ENCODE results near the gene CHRM5.

Gene CHRM5, protein sequence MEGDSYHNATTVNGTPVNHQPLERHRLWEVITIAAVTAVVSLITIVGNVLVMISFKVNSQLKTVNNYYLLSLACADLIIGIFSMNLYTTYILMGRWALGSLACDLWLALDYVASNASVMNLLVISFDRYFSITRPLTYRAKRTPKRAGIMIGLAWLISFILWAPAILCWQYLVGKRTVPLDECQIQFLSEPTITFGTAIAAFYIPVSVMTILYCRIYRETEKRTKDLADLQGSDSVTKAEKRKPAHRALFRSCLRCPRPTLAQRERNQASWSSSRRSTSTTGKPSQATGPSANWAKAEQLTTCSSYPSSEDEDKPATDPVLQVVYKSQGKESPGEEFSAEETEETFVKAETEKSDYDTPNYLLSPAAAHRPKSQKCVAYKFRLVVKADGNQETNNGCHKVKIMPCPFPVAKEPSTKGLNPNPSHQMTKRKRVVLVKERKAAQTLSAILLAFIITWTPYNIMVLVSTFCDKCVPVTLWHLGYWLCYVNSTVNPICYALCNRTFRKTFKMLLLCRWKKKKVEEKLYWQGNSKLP

DNA sequence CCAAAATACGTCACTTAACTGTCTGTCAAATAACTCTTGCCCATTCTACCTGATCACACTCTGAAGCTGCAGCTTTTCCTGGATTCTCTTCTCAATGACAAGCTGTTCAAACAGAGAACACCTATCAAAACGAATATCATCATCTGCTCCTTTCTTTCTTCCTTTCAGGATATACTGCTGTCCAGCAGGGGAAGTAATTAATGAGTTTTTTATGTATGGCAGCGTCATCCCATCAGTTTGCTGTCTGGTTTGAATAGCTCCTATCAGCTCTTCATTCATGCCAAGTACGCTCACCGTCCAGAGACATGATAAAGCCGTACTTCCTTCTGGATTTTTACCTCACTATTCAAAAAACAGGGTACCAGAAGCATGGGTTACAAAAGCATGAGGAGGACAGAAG lies at the start of gene CHRM5:
Gene CHRM5 (plus strand): TSS at position 274 of the 400 bp plus-strand sequence. CDS start 94,221 bp downstream, outside the sequence.
- DNase-seq (ENCODE audit: low read depth in 2 of 2): no peak

DNA sequence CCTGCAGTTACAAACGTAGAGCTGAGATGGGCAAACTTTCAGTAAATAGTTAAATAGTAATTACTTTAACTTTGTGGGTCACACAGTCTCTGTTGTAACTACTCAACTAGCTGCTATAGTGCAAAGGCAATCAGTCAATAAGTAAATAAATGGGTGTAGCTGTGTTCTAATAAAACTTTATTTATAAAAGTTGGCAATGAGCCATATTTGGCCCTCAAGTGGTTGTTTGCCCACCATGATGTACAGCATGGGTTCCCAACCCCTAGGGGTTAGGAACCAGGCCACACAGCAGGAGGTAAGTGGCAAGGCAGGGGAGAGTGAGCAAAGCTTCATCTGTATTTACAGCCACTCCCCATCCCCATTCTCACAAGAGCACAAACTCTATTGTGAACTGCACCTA lies 44.9 kb upstream of the CHRM5 start:
- no peak for DNase-seq (ENCODE audit: low read depth in 2 of 2)

DNA sequence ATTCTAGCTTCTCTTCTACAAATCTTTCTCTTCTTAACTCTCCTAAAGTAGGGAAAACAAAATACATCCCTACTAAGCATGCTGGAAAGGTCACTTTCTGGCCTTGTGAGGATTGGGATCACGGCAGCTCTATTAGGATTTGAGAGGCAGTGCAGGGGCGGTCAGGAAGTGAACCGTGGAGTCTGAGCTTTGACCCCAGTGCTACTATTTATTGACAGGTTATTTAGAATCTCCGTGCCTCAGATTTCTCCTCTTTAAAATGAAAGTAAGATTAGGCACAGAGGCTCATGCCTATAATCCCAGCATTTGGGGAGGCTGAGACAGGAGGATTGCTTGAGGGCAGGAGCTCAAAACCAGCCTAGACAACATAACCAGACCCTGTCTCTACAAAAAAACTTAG lies 42.0 kb upstream of the CHRM5 start:
- DNase-seq (ENCODE audit: low read depth in 2 of 2): no peak

DNA sequence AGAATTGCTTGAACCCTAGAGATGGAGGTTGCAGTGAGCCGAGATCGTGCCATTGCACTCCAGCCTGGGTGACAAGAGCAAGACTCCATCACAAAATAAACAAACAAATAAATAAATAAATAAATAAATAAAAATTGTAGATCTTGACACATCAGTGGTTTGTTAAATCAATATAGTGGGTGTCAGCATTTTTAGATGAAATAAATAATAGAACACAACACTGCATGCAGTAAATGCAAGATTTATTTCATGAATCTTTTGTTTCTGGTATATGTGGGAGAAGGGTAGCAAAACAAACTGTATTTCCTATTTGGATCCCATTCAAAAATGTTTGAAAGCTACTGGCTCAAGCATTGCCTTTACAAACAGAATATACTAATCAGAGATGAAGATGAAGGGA lies 35.6 kb upstream of the CHRM5 start:
- no peak for DNase-seq (ENCODE audit: low read depth in 2 of 2)

DNA sequence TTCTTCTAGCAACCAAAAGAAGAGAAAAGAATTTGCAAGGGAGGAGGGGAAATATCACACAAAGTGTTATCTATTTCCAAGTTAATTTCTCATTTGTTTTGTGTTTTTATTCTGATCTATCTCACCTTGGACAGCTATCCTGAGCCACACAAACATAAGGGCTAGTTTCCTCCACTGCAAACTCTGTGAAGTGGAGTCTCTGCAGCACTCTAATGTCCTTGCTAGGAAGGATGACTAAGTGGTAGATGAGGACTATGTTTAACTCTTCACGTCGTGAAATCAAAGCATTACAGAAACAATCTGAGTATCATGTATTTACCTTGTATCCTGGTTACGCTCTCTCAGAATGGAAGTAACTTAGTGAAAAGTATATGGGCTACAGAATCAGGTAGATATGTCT lies 33.9 kb upstream of the CHRM5 start:
- DNase-seq (ENCODE audit: low read depth in 2 of 2): no peak

DNA sequence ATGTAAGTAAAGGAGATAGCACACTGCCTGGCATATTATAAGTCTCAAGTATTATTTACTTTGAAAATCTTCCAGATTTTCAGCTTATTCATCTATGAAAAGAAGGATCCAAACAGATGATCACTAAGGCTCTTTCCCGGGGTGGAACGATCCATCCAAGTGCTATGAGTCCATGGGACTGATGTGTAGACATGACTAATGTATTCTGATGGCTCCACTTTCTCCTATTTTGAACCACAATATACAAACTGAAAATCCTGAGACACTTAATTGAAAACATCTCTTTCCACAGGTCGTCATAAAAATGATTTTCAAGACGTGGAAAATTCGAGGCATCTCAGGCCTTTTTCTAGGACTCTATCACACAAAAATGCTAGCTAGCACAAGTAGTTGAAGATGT lies 33.4 kb upstream of the CHRM5 start:
- DNase-seq (ENCODE audit: low read depth in 2 of 2): no peak

DNA sequence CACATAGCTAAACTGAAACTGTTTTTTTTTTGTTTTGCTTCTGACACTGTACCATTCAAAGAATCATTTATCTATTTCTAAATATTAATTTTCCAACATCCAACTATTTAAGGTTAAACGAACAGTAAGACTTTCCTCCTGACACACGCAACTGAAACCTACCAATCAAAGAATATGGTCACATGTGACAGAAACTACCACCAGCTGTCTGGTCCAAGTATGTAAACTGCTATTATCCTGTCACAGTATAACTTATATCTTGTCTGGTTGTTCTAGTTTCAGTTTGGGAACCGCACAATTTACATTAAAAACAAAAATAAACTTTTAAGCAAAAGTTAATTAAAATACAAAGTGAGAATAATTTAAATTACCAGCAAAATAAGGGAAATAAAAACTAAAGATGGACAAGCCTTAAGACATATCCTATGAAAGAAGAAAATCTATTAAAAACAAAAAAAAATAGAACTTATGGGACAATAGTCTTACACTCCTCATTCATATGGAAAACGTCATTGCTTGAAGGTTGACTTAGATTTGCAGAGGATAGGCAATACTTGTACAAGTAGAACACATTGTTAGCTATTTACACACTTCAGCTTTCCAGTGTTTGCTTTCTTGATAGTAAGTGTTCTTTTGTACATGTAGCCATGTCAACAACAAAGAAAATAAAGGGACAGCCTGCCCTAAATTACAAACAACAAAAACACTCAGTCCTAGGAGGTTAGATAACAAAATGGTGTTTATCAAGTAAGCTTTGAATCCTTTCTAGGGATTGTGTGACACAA lies 26.8 kb upstream of the CHRM5 start:
- no peak for DNase-seq (ENCODE audit: low read depth in 2 of 2)

DNA sequence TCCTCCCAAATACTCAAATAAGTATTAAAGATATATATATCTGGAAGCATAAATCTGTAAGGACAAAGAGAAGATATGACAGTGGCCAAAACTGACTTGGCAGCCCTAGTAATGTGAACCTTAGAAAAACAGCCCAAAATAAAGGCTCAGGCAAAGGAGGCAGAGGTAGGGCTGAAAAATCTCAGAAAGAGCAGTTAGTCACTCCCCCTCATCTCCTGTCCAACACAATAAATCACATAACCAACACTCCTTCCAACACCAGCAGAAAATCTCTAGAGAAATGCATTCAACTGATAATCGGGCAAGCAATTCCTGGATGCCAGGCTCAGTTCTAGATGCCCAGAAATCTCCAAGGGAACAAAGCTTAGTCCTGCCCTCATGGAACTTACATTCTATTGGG lies 22.1 kb upstream of the CHRM5 start:
- no peak for DNase-seq (ENCODE audit: low read depth in 2 of 2)

DNA sequence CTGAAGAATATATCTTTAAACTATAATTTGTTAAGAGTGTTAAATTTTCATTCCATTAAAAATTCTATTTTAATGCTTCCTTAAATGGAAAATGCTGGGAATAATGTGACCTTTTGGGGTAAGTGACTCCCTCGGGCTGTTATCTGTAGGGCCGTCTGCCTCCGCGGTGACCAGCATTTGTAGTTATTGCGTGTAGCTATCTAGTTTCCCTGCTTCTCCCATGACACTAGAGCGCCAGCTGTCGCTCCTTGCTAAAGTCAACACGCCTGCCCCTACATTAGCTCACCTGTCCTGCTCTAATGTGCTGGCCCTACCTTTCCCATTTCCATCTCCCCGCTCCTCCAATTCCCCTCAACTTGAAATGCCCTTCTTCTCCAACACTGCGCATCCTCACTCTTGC lies 12.4 kb upstream of the CHRM5 start:
- no peak for DNase-seq (ENCODE audit: low read depth in 2 of 2)

DNA sequence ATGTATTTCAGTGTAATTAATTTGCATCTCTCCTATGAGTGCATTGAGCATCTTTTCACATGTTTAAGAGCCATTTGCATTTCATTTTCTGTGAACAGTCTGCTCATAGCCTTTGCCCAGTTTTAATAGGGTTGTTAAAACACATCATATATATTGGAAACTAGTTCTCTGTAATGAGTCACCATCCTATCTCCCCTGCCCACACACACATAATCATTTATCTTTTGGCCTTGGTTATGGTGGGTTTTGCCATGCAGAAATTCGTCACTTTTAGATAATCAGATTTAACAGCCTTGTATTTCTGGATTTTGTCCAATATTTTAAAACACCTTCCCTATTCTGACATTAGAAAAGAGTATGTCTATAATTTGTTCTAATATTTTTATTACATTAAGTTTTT lies 11.9 kb upstream of the CHRM5 start:
- no peak for DNase-seq (ENCODE audit: low read depth in 2 of 2)

DNA sequence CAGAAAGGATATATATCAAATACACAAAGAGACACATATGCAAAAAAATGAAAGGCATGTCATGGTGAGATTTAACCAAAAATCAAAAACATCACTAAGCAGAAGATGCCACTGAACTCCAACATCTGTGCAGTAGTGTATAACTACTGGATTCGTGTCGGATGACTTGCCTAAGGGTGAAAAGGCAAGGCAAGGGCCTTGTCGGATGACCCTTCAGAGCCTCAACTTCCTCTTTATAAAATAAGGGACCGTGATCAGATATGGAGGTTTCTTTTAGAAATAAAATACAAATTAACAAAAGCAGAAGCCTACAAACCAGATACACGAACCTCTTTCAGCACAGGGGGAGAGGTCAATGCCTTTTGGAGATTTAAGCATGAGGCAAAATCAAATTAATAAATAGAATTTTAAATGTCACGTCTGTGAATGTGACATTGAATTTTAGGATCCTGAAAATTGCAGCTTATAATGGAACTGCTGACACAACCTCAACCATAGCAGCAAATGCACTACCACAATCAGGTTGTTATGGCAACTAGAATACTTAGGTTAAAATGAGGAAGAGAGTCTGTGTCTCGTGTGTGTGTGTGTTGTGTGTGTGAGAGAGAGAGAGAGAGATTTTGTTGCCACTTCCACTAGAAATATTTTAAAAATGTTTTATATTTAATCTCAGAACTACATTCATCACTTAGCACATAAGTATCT lies 8.3 kb upstream of the CHRM5 start:
- no peak for DNase-seq (ENCODE audit: low read depth in 2 of 2)

DNA sequence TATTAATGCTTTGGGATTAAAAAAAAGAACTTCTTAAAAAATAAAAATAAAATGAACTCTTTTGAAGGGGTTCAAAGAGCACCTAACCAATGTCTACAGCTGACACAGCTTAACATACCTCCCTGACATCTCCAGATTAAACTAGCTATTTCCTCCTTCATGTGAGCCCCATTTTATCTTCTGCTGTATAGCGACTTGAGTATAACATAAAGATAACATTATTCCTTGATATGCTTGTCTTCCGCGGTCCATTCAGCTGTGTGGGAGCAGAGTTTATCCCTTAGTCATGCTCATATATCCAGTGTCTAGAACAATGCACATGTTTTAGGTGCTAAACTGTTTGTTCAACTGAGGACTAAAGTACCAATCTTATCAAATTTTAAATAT lies 7.8 kb upstream of the CHRM5 start:
- no peak for DNase-seq (ENCODE audit: low read depth in 2 of 2)

DNA sequence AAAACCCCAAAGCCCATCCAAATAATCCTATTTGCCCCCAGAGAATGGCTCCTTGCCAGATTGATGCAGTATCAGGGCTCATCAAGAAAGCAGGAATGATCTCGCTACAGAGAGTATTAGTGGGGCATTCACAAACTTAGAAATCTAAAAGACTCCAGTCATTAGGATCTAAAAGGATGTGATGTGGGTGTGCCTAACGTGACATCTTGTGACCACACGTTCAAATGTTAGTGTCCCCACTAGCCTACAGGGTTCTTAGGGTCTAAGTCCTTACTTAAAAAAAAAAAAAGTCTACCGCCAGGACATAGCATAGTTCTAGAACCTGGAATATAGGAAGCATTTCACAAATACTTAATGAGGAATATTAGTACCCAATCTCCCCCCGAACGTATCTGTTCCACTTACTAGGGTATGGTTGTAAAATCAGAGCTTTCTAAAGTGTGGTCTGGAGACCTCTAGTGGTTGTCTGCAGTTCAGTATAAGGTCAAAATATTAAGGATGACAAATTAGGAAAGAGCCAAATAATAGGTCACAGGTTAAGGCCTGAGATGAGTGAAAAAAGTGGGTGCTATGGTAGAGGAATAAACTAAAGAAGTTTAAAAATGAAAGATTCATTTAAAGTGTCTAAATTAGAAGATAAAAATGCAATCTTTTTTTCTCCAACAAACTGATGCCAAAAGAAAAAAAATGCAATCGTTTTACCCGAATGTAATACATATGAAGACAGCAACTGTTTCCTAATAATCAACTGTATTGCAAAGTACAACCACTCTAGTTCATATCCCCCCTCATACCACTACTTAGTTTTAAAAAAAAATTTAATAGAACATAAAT lies 4.2 kb upstream of the CHRM5 start:
- DNase-seq (ENCODE audit: low read depth in 2 of 2): no peak

DNA sequence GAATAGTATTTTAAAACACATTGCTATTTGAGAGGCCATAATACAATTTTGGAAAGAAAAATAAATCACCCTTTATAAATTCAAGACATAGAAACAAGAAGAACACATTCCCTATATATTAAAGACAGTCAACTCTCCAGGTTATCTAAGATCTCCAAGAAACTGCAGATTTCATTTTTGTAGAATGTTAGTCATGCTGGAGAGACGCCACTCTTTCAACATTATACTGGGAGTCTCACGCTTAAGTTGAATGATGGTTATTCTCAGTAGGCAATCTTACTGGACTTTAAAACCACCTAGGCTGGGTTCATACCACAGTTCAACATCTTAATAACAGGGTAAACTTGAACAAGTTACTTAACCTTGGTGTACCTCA lies 3.6 kb upstream of the CHRM5 start:
- DNase-seq (ENCODE audit: low read depth in 2 of 2): no peak

DNA sequence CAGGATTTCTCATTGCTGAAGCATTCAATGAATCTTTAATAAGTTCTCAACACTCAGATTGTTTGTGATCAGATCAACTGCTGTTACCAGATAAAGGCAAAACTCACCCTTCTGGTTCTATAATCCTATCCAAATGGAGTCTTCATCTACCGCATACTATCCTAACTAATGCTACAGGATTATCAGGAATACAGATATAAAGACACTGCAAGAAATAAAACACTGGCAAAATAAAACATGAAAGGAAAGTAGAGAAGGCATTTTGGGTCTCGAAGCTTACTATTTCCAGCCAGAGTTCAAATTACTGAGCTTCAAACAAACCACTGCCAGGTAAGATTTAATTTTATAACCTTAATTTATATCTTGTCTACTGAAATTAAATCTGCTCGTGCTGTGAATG lies 524 bp downstream of the CHRM5 start:
- no peak for DNase-seq (ENCODE audit: low read depth in 2 of 2)

DNA sequence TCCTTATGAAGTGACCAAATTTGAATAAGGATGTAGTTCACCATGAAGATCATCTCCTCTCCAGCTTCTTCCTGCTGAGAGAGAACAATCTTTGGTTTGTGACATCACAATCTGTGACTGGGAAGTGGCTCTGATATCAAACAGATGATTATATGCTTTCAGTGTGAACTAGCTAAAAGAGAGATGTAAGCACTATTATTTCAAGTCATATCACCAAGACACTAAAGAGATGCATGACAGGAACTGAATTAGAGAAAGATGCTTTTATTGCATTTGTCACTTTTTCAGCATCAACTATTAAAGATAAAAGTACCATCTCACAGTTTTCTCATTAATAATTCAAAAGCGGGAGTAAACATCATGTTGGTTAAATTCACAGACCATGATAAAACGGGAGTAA lies 3.5 kb downstream of the CHRM5 start:
- DNase-seq (ENCODE audit: low read depth in 2 of 2): no peak

DNA sequence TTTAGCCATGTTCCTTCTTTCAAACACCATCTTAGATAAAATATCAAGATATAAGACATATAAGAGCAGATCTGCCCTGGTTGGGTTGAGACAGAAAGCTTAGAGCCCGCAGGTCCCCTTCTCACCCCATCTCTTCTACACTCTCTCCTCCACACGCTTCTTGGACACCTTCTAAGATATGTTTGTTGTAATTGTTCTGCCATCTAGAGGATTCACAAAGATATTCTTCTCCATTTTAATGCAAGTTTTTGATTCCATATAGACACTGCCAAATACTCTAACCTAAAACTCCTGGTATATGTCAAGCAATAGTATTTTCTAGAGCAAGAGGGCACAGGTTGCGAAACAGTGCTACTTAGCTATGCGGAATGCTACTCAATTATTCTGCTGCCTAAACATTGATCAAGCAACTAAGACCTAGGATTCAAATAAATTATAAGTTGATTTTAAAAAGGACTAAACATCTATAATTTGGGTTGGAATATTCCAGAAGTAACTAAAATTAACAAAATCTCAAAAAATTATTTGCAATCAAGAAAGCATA lies 6.8 kb downstream of the CHRM5 start:
- DNase-seq (ENCODE audit: low read depth in 2 of 2): no peak

DNA sequence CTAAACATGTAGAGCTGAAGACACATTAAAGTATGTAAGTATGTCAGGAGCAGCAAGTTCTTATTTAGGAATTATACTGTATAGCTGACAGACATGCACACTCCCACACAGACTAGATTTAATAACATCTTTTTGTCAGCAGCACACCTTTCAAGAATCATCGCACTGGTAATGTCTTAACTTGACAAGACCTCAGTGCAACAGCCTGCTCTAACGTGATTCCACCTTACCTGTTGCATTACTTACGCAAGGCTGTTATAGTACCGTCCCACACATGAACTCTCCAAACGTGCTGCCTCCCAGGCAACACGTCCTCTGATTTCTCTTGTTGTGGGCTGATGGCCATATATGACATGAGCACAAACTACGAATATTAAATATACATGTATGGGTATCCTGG lies 11.9 kb downstream of the CHRM5 start:
- DNase-seq (ENCODE audit: low read depth in 2 of 2): no peak

DNA sequence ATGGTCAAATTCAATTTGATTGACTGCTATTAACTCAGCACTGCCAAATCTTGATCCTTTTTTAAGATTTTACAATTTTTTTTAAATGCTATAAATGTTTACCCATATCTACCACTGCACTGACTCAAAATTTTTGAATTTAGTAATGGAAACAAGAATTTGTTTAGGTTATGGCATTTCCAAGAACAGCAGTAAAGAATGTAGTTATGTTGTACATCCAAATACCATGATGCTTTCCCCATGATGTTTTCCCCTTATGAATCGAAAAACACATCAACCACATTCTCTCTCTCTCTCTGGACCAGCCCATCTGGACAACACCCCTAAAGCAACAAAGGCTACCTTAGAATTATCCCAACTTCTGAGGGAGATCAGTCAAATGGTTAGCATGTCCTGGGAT lies 14.2 kb downstream of the CHRM5 start:
- DNase-seq (ENCODE audit: low read depth in 2 of 2): no peak

DNA sequence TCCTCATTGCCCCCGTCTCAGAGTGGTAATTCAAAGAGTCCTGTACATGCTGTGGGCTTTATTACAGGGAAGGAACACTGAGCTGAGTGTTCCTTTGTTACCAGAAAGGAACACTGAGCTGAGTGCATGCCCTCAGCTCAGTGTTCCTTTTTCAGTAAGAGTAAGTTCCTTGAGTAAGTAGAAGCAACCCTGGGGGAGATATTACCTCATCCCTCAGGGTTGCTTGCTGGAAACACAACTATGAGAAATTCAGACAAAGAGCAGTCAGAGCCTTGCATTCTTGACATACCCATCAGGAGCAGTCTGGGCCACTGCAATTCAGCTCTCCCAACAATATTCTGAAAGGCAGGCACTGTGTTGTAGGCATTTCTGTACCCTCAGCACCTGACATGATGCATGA lies 17.0 kb downstream of the CHRM5 start:
- DNase-seq (ENCODE audit: low read depth in 2 of 2): no peak

DNA sequence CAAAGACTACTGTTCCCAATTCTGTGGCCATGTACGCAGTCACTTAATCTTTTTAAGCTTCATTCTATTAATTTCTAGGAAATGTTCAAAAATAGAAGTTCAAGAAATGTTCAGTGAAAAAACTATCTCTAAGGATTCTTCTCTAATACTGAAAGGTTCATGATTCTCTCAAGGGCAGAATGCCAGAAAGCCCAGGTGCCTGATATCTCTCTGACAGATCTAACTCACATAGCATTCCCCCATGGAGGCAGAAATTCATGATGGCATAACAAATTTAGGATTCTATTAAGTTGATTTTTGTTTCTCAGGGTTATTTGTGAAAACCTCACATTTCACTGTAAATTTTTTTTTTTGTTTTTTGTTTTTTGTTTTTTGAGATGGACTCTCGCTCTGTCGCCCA lies 17.5 kb downstream of the CHRM5 start:
- DNase-seq (ENCODE audit: low read depth in 2 of 2): no peak
